CD4-positive, alpha-beta T cell (primary cell): ENCODE measurements around the gene PRKN. TPM values are rescaled to one million over a fixed set of nuclear protein-coding genes. Genes with fewer than 3 reads are reported as not detected.

Experiments used
- ATAC-seq: fragments of 200-7000 bp; cut with Tn5 transposase; one replicate; pipeline ENCODE4 v1.10.0; 2022; ENCODE audit warnings: mild to moderate bottlenecking; ENCODE audit not compliant: poor library complexity
- CTCF ChIA-PET: fragments of 350-600 bp; sonication (Branson Sonifier 250); formaldehyde crosslinking; loops from one replicate; lab custom pipeline; 2021; ENCODE audit warnings: antibody characterized with exemption, inconsistent platforms; lab: Charles Lee
- POLR2A ChIA-PET: fragments of 350-600 bp; sonication (Branson Sonifier 250); formaldehyde crosslinking; loops from one replicate; lab custom pipeline; 2021; ENCODE audit warnings: antibody characterized with exemption, inconsistent platforms; lab: Charles Lee
- DNase-seq, 14 experiments: peaks; one replicate each; pipeline ENCODE4 v3.0.0-alpha.2; 2013 to 2020; ENCODE audit warnings: mixed read lengths in 2 of 14
- H3K27ac ChIP-seq, 2 donors: one replicate each; pipeline versions ENCODE4 v1.5.1 to v1.7.0; 2013; ENCODE audit warnings: low read length in 2 of 2, low read depth in 1 of 2, mild to moderate bottlenecking in 1 of 2
- H3K27me3 ChIP-seq, 2 experiments: 1 replicate in 1 of 2; 2 replicates in 1 of 2; pipeline versions ENCODE4 v1.6.1 to v1.7.0; 2013; ENCODE audit warnings: low read length in 2 of 2, control low read depth in 1 of 2, mild to moderate bottlenecking in 1 of 2, moderate library complexity in 1 of 2; ENCODE audit not compliant: insufficient read depth in 2 of 2, control insufficient read depth in 1 of 2
- H3K36me3 ChIP-seq: one replicate; pipeline ENCODE4 v1.6.1; 2013; ENCODE audit warnings: low read length, control low read depth; ENCODE audit not compliant: insufficient read depth
- H3K4me1 ChIP-seq: one replicate; pipeline ENCODE4 v1.6.1; 2013; ENCODE audit warnings: low read length, control low read depth; ENCODE audit not compliant: insufficient read depth
- H3K4me3 ChIP-seq: one replicate; pipeline ENCODE4 v1.5.1; 2013; ENCODE audit warnings: mild to moderate bottlenecking, low read length, moderate library complexity
- H3K9me3 ChIP-seq, 2 experiments: 1 replicate in 1 of 2; 2 replicates in 1 of 2; pipeline versions ENCODE4 v1.6.1 to v1.7.0; 2013; ENCODE audit warnings: low read length in 2 of 2, mild to moderate bottlenecking in 2 of 2, control low read depth in 1 of 2, moderate library complexity in 1 of 2; ENCODE audit not compliant: control insufficient read depth in 1 of 2, insufficient read depth in 1 of 2
- H3K27ac Mint-ChIP-seq: one replicate; pipeline ENCODE4 v1.8.0; 2020; ENCODE audit warnings: mixed read lengths
- H3K27me3 Mint-ChIP-seq: one replicate; pipeline ENCODE4 v1.8.0; 2021; ENCODE audit warnings: mixed read lengths
- H3K36me3 Mint-ChIP-seq: one replicate; pipeline ENCODE4 v1.8.0; 2021; ENCODE audit warnings: low read depth, mixed read lengths
- H3K4me1 Mint-ChIP-seq: one replicate; pipeline ENCODE4 v1.8.0; 2021; ENCODE audit warnings: low read depth, mixed read lengths
- H3K4me3 Mint-ChIP-seq: one replicate; pipeline ENCODE4 v1.8.0; 2020; ENCODE audit warnings: mild to moderate bottlenecking, mixed read lengths
- H3K9me3 Mint-ChIP-seq: one replicate; pipeline ENCODE4 v1.8.0; 2020; ENCODE audit warnings: mixed read lengths
- CTCF ChIP-seq: fragments of 200-600 bp; IDR thresholded peaks from one replicate; pipeline ENCODE4 v1.8.0; 2022; ENCODE audit warnings: antibody characterized with exemption, mild to moderate bottlenecking
- intact Hi-C, 2 experiments: fragments of 100-400 bp; cut with DNase I in 1 of 2; cut with micrococcal nuclease in 1 of 2; formaldehyde crosslinking; loops; one replicate each; pipeline versions ENCODE4 v1.15.1 to v1.9.0; 2023 to 2025; cut with DNase I, micrococcal nuclease
- total RNA-seq, 174 experiments: library from RNA in 2 of 174; stranded (reverse) in 2 of 174; gene quantifications; one replicate each; pipeline ENCODE4 v1.2.3 and lab custom pipeline; 2021 to 2026

PRKN gene
- total RNA-seq, 2 experiments from 2014 or later: 5.2 to 5.4 TPM

GRCh38 chr6:162200041-162200440 is 527.5 kb downstream of the PRKN start:
- Mint-ChIP-seq H3K9me3 (no peaks in the 10 kb centered on the region), H3K4me1 (no peaks in the 10 kb centered on the region), H3K27ac (no peak overlapping the region), H3K36me3 (peaks cover 5% of the 10 kb centered on the region), H3K4me3 (no peak overlapping the region), H3K27me3 (no peaks in the 10 kb centered on the region)
- Histone ChIP-seq H3K27me3 (no peaks in the 10 kb centered on the region), H3K9me3 (no peaks in the 10 kb centered on the region), H3K4me1 (no peaks in the 10 kb centered on the region), H3K27ac (no peak overlapping the region), H3K36me3 (no peaks in the 10 kb centered on the region), H3K4me3 (no peak overlapping the region)
- intact Hi-C loops: no loop called here
- no peak for TF ChIP-seq CTCF
- ChIA-PET CTCF (no interaction called here), POLR2A (no interaction called here)
- ATAC-seq (no peak), DNase-seq (no peak)

- no peaks in the 10 kb centered on the region for H3K4me1 ChIP-seq
- Mint-ChIP-seq H3K36me3 (peaks cover 5% of the 10 kb centered on the region), H3K9me3 (no peaks in the 10 kb centered on the region), H3K4me1 (no peaks in the 10 kb centered on the region), H3K27me3 (no peaks in the 10 kb centered on the region), H3K27ac (no peak overlapping the region), H3K4me3 (no peak overlapping the region)
- H3K27ac ChIP-seq: no peak overlapping the region
- CTCF ChIA-PET: no interaction called here
- DNase-seq (no peak), ATAC-seq (no peak)
- no peaks in the 10 kb centered on the region for H3K36me3 ChIP-seq
- no peaks in the 10 kb centered on the region for H3K27me3 ChIP-seq
- intact Hi-C loops: no loop called here
- POLR2A ChIA-PET: no interaction called here
- H3K9me3 ChIP-seq: no peaks in the 10 kb centered on the region
- TF ChIP-seq CTCF: no peak
- no peak overlapping the region for H3K4me3 ChIP-seq
These were observed 528.6 kb downstream of the PRKN start for GRCh38 chr6:162198925-162199324.

- no peak for TF ChIP-seq CTCF
- CTCF ChIA-PET: no interaction called here
- no peaks in the 10 kb centered on the region for H3K9me3 ChIP-seq
- no peak overlapping the region for H3K27ac Mint-ChIP-seq
- no peak for ATAC-seq
- H3K27ac ChIP-seq: no peak overlapping the region
- H3K4me1 Mint-ChIP-seq: no peaks in the 10 kb centered on the region
- no peaks in the 10 kb centered on the region for H3K9me3 Mint-ChIP-seq
- DNase-seq: no peak
- no peaks in the 10 kb centered on the region for H3K4me1 ChIP-seq
- intact Hi-C loops: no loop called here
- no peaks in the 10 kb centered on the region for H3K27me3 ChIP-seq
- no peaks in the 10 kb centered on the region for H3K27me3 Mint-ChIP-seq
- no peaks in the 10 kb centered on the region for H3K36me3 ChIP-seq
- H3K4me3 Mint-ChIP-seq: no peak overlapping the region
- H3K36me3 Mint-ChIP-seq: peaks cover 5% of the 10 kb centered on the region
- H3K4me3 ChIP-seq: no peak overlapping the region
- POLR2A ChIA-PET: no interaction called here
These were observed 529.5 kb downstream of the PRKN start for GRCh38 chr6:162198076-162198475.
